Measurements from ENCODE around the gene HDAC8. TPM values are rescaled to one million over a fixed set of nuclear protein-coding genes. Genes with fewer than 3 reads are reported as not detected.

The HDAC8 gene
- total RNA-seq, 1 experiment from 2014 or later = 21.4 TPM

- no peak overlapping the region for H2AFZ ChIP-seq (ENCODE audit: low read length)
- H3K9me3 Mint-ChIP-seq = peaks cover 60 to 65% of the 10 kb centered on the region in 2 experiments
- H3K23me2 ChIP-seq (ENCODE audit: insufficient read length, low read depth, low read length, poor library complexity, severe bottlenecking) = no peaks in the 10 kb centered on the region
- no peak overlapping the region for H2BK15ac ChIP-seq (ENCODE audit: low read depth, low read length)
- no peaks in the 10 kb centered on the region for H3K27me3 Mint-ChIP-seq (ENCODE audit: low read depth)
- no peak overlapping the region for H3K14ac ChIP-seq (ENCODE audit: insufficient read depth, low read length)
- H2BK20ac ChIP-seq (ENCODE audit: low read depth, low read length, poor library complexity, severe bottlenecking) = no peak overlapping the region
- H4K91ac ChIP-seq (ENCODE audit: insufficient read length, low read depth, low read length) = no peak overlapping the region
- H3K4me3 Mint-ChIP-seq = no peak overlapping the region
- H2BK5ac ChIP-seq (ENCODE audit: insufficient read length, low read length) = no peak overlapping the region
- no peak for TF ChIP-seq CTCF (conservative IDR thresholded peaks at IDR 0.05)
- no peak overlapping the region for H3K4ac ChIP-seq (ENCODE audit: low read depth, low read length)
- no peak overlapping the region for H3T11ph ChIP-seq (ENCODE audit: low read length)
- no peak overlapping the region for H2BK120ac ChIP-seq (ENCODE audit: low read depth, low read length, poor library complexity, severe bottlenecking)
- H3K27ac ChIP-seq (ENCODE audit: insufficient read length, low read depth, low read length) = no peak overlapping the region
- H2AK5ac ChIP-seq (ENCODE audit: insufficient read length, low read length) = no peak overlapping the region
- no peak overlapping the region for H3K56ac ChIP-seq (ENCODE audit: insufficient read length, low read depth, low read length)
- no peaks in the 10 kb centered on the region for H3K27me3 ChIP-seq (ENCODE audit: insufficient read depth, low read length)
- no peaks in the 10 kb centered on the region for H4K20me1 ChIP-seq (ENCODE audit: control insufficient read depth, insufficient read depth, insufficient read length)
- no CpG with 5 or more reads among the region's 1 CpG for WGBS (ENCODE audit: extremely low coverage, insufficient read length, low lambda C conversion rate)
- H3K9me3 ChIP-seq (ENCODE audit: control insufficient read depth, low read depth, low read length) = peaks cover 55% of the 10 kb centered on the region
- no peak overlapping the region for H3K23ac ChIP-seq (ENCODE audit: insufficient read length, low read depth, low read length)
- H3K79me1 ChIP-seq (ENCODE audit: insufficient read depth, low read depth, low read length, poor library complexity, severe bottlenecking) = no peaks in the 10 kb centered on the region
- H3K79me2 ChIP-seq (ENCODE audit: insufficient read depth, low read length) = no peaks in the 10 kb centered on the region
- H3K4me1 Mint-ChIP-seq = peaks cover 28 to 34% of the 10 kb centered on the region in 2 experiments
- H3K18ac ChIP-seq (ENCODE audit: insufficient read length, low read depth, low read length) = no peak overlapping the region
- no peak overlapping the region for H2BK12ac ChIP-seq (ENCODE audit: insufficient read length, low read depth, low read length)
- peak; percentile 30 for DNase-seq
- H4K5ac ChIP-seq (ENCODE audit: insufficient read length, low read depth, low read length) = no peak overlapping the region
- peaks cover 0 to 12% (median 8%) of the 10 kb centered on the region in 3 experiments; a peak in 6 of 7 replicates for H3K36me3 Mint-ChIP-seq (ENCODE audit: insufficient read depth in 1 of 3, low read depth in 3 of 3)
- H3K27ac Mint-ChIP-seq = no peak overlapping the region
- H3K9ac ChIP-seq (ENCODE audit: extremely low read depth, insufficient read length, low read length) = no peak overlapping the region
- H4K8ac ChIP-seq (replicated peaks; ENCODE audit: insufficient read length, low read depth, low read length) = no peak overlapping the region
- H3K4me2 ChIP-seq (ENCODE audit: insufficient read depth, insufficient read length, low read length) = no peak overlapping the region
- no peaks in the 10 kb centered on the region for H3K4me1 ChIP-seq (ENCODE audit: insufficient read depth, low read length)
These were observed 97.3 kb downstream of the HDAC8 start for GRCh38 chrX:72475338-72475737.
